Fibroblast of pulmonary artery (primary cell): ENCODE measurements around the gene DUT.
A peak's percentile ranks its signal among the peaks of the same experiment; 100 is the strongest.
"Not testable (repeated sequence)": the region's sequence is repeated elsewhere in the genome, so short reads cannot be mapped to it uniquely, and the experiment has no call there.

Experiments used
- DNase-seq: peaks from one replicate; pipeline ENCODE4 v3.0.0-alpha.2; 2010; ENCODE audit warnings: low read depth
- H3K4me3 ChIP-seq: replicated peaks from 2 replicates; pipeline ENCODE4 v1.5.1; 2011; ENCODE audit warnings: low read depth, mild to moderate bottlenecking, control low read depth, low read length, moderate library complexity
- TF ChIP-seq, protein P1 (sequence below): IDR thresholded peaks from 2 replicates; pipeline ENCODE4 v1.5.1; 2011; ENCODE audit warnings: mild to moderate bottlenecking, control low read depth, low read length, inconsistent platforms; ENCODE audit errors: missing control alignments

The DUT gene

DNA sequence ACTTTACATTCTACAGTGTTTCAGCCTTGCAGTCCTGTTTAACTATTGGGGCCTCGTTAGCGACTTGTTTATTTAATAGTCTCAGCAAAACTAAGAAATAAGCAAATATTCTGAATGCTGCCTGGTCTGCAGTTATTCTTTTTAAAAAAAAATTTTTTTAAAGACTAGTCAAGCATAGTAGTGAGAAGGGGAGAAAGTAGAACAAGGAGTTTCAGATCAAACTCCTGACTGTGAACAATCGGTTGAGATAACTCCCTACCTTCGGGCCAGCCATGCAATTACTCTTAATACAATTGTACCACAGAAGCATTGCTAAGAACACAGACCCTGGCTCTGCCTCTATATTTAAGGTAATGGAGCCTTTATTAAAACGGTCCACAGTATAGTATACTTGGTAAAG, 5.8 kb upstream of the DUT start:
- DNase-seq = no peak
- TF ChIP-seq, protein P1, sequence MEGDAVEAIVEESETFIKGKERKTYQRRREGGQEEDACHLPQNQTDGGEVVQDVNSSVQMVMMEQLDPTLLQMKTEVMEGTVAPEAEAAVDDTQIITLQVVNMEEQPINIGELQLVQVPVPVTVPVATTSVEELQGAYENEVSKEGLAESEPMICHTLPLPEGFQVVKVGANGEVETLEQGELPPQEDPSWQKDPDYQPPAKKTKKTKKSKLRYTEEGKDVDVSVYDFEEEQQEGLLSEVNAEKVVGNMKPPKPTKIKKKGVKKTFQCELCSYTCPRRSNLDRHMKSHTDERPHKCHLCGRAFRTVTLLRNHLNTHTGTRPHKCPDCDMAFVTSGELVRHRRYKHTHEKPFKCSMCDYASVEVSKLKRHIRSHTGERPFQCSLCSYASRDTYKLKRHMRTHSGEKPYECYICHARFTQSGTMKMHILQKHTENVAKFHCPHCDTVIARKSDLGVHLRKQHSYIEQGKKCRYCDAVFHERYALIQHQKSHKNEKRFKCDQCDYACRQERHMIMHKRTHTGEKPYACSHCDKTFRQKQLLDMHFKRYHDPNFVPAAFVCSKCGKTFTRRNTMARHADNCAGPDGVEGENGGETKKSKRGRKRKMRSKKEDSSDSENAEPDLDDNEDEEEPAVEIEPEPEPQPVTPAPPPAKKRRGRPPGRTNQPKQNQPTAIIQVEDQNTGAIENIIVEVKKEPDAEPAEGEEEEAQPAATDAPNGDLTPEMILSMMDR = no peak

DNA sequence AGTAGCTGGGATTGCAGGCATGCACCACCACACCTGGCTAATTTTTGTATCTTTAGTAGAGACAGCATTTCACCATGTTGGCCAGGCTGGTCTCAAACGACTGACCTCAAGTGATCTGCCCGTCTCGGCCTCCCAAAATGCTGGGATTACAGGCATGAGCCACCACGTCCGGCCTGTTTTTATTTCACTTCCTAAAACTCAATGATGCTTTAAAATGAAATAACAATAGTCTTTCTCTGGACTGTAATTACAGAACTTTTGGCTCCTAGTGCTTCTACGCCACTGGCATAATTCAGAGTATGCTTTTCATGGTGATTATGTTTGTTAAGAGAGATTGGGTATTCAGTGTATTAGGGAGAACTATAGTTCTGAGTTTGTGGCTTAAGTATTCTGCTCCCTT, 5.0 kb upstream of the DUT start:
- not testable (repeated sequence) for DNase-seq

More for the DNA sequence above, 5.8 kb upstream of the DUT start:
- no peak overlapping the region for H3K4me3 ChIP-seq

DNA sequence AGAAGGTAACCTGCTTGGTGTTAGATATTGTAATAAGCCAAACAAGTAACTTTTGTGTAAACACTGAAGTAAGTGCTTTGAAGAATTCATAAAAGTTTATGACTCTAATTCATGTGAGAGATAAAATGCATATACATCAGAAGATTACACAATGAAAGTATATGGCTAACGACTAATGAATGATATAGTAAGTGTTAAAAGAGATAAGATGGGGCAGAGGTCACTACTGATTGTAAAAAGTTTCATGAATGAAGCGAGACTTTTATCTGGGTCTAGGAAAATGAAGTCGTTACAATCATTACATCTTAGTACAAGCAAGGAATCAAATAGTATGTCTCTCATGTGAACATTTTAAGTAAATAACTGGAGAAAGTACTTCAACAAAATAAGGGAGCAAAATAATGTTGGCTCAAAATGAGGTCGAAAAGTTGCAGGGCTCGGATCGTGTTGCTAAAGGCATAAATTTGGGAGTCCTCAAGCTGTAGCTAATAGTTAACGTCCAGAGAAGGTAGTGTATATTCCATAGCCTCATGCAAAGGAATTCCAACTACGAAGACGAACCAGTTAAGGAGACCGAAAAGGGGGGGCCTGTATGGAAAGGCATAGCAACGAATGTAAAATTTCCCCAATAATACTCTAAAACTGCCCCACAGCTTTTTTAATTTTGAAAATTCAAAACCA, 984 bp upstream of the DUT start:
- TF ChIP-seq, protein P1 = no peak
- peak overlapping the region; percentile 74 for H3K4me3 ChIP-seq
- DNase-seq = peak; percentile 30

More for the DNA sequence above, 5.0 kb upstream of the DUT start:
- not testable (repeated sequence) for H3K4me3 ChIP-seq

DNA sequence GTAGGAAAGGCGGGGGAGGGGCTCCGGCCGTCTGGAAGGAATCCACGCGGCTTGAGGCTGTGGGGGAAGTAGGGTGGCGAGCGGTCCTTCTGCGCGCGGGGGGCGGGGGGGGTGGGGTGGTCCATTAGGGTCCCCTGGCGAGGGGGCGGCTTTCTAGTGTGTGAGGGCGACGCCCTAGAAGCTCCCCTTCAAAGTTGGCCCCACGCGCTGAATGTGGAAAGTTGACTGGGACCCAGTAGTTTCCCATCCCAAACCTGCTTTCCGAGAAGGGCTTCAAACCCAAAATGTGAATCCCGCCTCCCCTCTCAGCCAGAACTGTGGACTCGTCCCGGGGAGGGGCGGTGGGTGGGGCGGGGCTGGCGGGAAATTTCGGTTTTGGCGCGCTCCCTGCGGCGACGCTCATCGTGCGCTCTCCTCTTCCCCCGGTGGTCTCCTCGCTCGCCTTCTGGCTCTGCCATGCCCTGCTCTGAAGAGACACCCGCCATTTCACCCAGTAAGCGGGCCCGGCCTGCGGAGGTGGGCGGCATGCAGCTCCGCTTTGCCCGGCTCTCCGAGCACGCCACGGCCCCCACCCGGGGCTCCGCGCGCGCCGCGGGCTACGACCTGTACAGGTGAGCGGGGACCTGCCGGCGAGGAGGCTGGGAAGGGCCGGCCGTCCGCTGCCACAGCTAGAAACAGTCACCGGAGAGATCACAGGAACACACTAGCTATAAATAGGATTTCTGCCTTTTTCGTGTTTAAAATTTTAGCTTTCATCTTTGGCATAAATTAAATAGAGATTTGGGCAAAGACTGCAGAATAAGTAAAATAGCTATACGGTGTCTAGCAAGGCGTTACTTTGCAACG, 790 bp downstream of the DUT start:
- TF ChIP-seq, protein P1 = no peak
- peak overlapping the region; percentile 74 for H3K4me3 ChIP-seq
- DNase-seq = peak; percentile 65

DNA sequence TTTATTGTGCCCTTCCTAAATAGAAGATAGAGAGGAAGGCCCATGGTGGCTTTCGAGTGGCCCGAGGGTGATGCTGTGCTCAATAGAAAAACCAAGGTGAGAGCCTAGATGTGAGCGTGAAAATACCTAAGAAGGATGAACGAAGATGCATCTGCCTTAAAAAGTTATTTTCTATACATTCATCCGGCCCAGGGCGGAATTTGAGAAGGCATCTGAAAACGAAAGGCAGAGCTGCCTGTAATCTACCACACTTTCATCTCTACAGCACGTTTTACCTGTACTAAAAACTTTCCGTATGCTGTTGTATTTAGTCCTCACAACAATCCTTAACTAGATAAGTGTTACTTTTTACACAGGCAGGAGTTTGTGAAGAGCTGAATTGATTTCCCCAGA, 1.4 kb downstream of the DUT start:
- H3K4me3 ChIP-seq = peak overlapping the region; percentile 74
- no peak for DNase-seq
- TF ChIP-seq, protein P1 = no peak

DNA sequence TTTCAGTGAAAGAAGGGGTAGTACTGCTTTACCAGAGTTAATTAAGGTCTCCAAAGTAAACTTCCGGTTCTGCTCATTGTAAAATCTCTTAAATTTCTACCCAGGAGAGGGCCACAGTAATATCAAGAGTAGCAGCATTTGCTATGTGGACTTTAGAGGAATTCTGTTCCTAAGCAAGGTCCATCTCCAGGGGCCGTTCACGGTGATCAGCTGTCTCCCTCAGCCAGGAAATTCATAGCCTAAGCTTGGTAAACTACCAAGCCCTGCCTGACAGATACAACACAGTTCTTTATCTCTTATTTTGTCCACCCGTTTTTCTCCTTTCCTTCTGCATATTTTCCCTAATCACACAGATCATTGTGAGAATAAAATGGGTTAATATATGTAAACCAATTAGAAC, 2.3 kb downstream of the DUT start:
- no peak for DNase-seq
- H3K4me3 ChIP-seq = no peak overlapping the region
- TF ChIP-seq, protein P1 = no peak

DNA sequence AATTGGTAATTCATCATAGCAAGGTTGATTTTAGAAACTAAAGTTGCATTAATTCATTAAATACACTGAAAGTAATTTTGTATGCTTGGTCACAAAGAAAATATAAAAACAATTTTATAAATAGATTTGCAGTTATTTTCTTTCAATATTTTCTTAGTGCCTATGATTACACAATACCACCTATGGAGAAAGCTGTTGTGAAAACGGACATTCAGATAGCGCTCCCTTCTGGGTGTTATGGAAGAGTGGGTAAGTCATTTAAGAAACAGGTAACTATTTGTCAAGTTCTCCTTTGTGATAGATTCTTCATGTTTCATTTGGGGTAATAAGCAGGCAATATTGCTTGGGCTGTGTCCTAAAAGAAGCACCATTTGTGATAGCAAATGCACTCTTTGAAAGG, 3.0 kb downstream of the DUT start:
- DNase-seq = no peak
- H3K4me3 ChIP-seq = no peak overlapping the region
- TF ChIP-seq, protein P1 = no peak
